ENCODE data around the gene PCDH1. TPM values are rescaled to one million over a fixed set of nuclear protein-coding genes. Genes with fewer than 3 reads are reported as not detected.

Gene PCDH1
- total RNA-seq, 2 donors from 2014 or later: 45.4 to 69.7 TPM

DNA sequence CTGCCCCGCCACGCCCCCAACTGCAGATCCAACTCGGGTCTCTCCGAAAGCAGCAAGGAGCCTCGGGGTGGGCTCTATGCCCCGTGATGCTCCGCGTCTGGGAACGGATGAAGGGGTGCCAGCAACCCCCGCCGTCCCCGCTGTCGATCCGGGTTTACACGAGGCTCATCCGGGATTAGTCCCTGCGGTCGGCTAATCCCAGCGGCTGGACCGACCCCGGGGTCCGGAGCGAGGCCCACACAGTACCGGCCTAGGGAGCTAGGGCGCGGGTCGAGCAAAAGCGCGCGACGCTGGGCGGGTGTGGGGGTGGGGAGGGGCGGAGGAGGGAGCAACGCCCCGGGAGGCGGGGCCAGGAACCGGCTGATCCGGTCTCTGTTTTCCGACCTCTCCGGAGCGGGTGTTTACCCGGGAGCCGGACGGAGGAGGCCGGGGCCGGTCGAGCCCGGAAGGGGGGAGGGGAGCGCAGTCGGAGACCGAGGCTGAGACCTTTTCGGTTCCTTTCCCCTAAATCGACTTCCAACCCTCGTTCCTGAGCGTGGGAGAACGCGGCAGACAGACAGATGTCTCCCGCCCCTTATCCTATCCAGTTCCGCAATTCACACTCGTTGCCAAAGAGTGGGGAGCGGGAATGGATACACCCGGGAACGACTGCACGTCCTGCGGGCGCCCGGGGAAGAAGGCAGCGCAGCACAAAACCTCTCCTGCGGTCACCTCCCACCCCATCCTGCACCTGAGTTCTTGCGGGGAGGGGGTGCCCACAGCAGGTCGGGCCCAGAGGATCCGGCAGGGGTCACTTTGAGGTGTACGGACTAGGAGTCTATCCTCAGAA, 28.6 kb downstream of the PCDH1 start:
- Histone ChIP-seq H3K9ac (ENCODE audit: extremely low read depth, low read length, poor library complexity, severe bottlenecking) (peak overlapping the region; percentile 82), H3K27ac (ENCODE audit: low read depth, low read length) (peak overlapping the region; percentile 79), H3K9me3 (ENCODE audit: control insufficient read depth, low read length) (no peaks in the 10 kb centered on the region), H3K36me3 (ENCODE audit: control insufficient read depth, insufficient read depth, low read length) (peaks cover 8% of the 10 kb centered on the region), H3K27me3 (ENCODE audit: control insufficient read depth, insufficient read depth, low read length, poor library complexity, severe bottlenecking) (no peaks in the 10 kb centered on the region), H3K4me3 (ENCODE audit: low read length) (peak overlapping the region; percentile 85), H3K4me1 (ENCODE audit: control insufficient read depth, insufficient read depth, low read length) (peaks cover 3% of the 10 kb centered on the region)
- Mint-ChIP-seq H3K36me3 (ENCODE audit: low read depth) (peaks cover 10% of the 10 kb centered on the region), H3K27me3 (ENCODE audit: insufficient read depth) (no peaks in the 10 kb centered on the region), H3K27ac (peak overlapping the region; percentile 95), H3K9me3 (no peaks in the 10 kb centered on the region), H3K4me3 (peak overlapping the region; percentile 72), H3K4me1 (peaks cover 52% of the 10 kb centered on the region)
- peak; percentile 96 for DNase-seq
- TF ChIP-seq, protein P1, sequence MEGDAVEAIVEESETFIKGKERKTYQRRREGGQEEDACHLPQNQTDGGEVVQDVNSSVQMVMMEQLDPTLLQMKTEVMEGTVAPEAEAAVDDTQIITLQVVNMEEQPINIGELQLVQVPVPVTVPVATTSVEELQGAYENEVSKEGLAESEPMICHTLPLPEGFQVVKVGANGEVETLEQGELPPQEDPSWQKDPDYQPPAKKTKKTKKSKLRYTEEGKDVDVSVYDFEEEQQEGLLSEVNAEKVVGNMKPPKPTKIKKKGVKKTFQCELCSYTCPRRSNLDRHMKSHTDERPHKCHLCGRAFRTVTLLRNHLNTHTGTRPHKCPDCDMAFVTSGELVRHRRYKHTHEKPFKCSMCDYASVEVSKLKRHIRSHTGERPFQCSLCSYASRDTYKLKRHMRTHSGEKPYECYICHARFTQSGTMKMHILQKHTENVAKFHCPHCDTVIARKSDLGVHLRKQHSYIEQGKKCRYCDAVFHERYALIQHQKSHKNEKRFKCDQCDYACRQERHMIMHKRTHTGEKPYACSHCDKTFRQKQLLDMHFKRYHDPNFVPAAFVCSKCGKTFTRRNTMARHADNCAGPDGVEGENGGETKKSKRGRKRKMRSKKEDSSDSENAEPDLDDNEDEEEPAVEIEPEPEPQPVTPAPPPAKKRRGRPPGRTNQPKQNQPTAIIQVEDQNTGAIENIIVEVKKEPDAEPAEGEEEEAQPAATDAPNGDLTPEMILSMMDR (conservative IDR thresholded peaks at IDR 0.05): peak; percentile 32
- 0% methylated on average over 15 to 73 of the region's 73 CpGs for WGBS, 2 experiments (ENCODE audit: insufficient coverage in 1 of 2, insufficient read length in 1 of 2)

DNA sequence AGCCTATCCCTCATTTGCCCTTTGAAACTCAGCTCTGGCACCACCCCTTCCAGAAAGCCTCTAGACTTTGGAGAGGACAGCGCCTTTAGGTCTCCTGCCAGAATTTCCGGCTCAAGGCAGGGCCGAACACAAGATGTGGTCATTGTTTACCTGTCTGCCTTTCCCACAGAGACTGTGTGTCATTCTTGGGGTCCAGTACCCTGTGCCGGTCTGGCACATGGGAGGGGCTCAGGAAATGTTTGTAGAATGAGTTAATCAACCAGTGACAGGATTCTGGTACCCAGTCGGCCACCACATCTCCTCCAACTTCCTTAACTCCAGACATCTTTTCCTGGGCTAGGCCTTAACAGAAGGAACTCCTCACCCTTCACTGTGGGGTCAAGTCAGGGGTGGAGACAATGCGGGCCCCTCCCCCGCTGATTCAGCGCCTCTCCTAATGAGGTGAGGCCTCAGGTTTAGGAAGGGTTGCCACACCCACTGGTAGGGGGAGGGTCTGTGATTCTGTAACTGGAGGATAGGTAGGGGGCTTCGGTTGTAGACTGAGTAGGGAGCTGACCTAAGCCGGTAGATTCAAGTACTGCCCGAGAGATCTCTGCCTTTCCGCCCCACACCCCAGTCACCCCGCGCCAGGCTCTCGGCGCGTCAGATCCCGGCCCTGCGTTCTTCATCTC, 29.3 kb downstream of the PCDH1 start:
- Histone ChIP-seq H3K4me1 (ENCODE audit: control insufficient read depth, insufficient read depth, low read length) (peaks cover 11% of the 10 kb centered on the region), H3K9ac (ENCODE audit: extremely low read depth, low read length, poor library complexity, severe bottlenecking) (peak overlapping the region; percentile 82), H3K9me3 (ENCODE audit: control insufficient read depth, low read length) (no peaks in the 10 kb centered on the region), H3K27ac (ENCODE audit: low read depth, low read length) (peak overlapping the region; percentile 79), H3K27me3 (ENCODE audit: control insufficient read depth, insufficient read depth, low read length, poor library complexity, severe bottlenecking) (no peaks in the 10 kb centered on the region), H3K36me3 (ENCODE audit: control insufficient read depth, insufficient read depth, low read length) (peaks cover 8% of the 10 kb centered on the region), H3K4me3 (ENCODE audit: low read length) (peak overlapping the region; percentile 85)
- H3K4me3 Mint-ChIP-seq: peak overlapping the region; percentile 72
- no peaks in the 10 kb centered on the region for H3K27me3 Mint-ChIP-seq (ENCODE audit: insufficient read depth)
- peaks cover 5% of the 10 kb centered on the region for H3K36me3 Mint-ChIP-seq (ENCODE audit: low read depth)
- peak overlapping the region; percentile 94 for H3K27ac Mint-ChIP-seq
- 13 to 57% methylated on average over 4 to 19 of the region's 19 CpGs for WGBS, 2 experiments (ENCODE audit: insufficient coverage in 1 of 2, insufficient read length in 1 of 2)
- TF ChIP-seq, protein P1 (conservative IDR thresholded peaks at IDR 0.05): no peak
- no peaks in the 10 kb centered on the region for H3K9me3 Mint-ChIP-seq
- H3K4me1 Mint-ChIP-seq: peaks cover 54% of the 10 kb centered on the region
- peak; percentile 96 for DNase-seq

- Histone ChIP-seq H3K9me3 (ENCODE audit: control insufficient read depth, low read length) (no peaks in the 10 kb centered on the region), H3K4me1 (ENCODE audit: control insufficient read depth, insufficient read depth, low read length) (peaks cover 25% of the 10 kb centered on the region), H3K36me3 (ENCODE audit: control insufficient read depth, insufficient read depth, low read length) (no peaks in the 10 kb centered on the region), H3K27me3 (ENCODE audit: control insufficient read depth, insufficient read depth, low read length, poor library complexity, severe bottlenecking) (no peaks in the 10 kb centered on the region), H3K27ac (ENCODE audit: low read depth, low read length) (peak overlapping the region; percentile 54), H3K9ac (ENCODE audit: extremely low read depth, low read length, poor library complexity, severe bottlenecking) (no peak overlapping the region), H3K4me3 (ENCODE audit: low read length) (no peak overlapping the region)
- DNase-seq: peak; percentile 82
- WGBS, 2 experiments (ENCODE audit: insufficient coverage in 1 of 2, insufficient read length in 1 of 2): 39 to 43% methylated on average over 2 to 10 of the region's 10 CpGs
- Mint-ChIP-seq H3K4me1 (peaks cover 76% of the 10 kb centered on the region), H3K4me3 (no peak overlapping the region), H3K9me3 (no peaks in the 10 kb centered on the region), H3K27me3 (ENCODE audit: insufficient read depth) (no peaks in the 10 kb centered on the region), H3K27ac (peak overlapping the region; percentile 78), H3K36me3 (ENCODE audit: low read depth) (no peaks in the 10 kb centered on the region)
- TF ChIP-seq, protein P1 (conservative IDR thresholded peaks at IDR 0.05): no peak
These were observed 32.2 kb downstream of the PCDH1 start for GRCh38 chr5:141846031-141846430.

All from endodermal cell (in vitro differentiated cells).